Hypothalamus (tissue), 51 donors: ENCODE results near the gene ST6GALNAC5.

Experiments
- DNase-seq, 51 donors: peaks; one replicate each; lab custom pipeline; 2025; lab: John Stamatoyannopoulos, UW

Gene ST6GALNAC5

GRCh38 chr1:76998582-76999223 is 131.4 kb downstream of the ST6GALNAC5 start:
- no peak for DNase-seq

- DNase-seq, result no peak
Observed at GRCh38 chr1:77007675-77008074, 140.4 kb downstream of the ST6GALNAC5 start.

- no peak for DNase-seq
Observed at GRCh38 chr1:77010937-77011336, 143.7 kb downstream of the ST6GALNAC5 start.

DNA sequence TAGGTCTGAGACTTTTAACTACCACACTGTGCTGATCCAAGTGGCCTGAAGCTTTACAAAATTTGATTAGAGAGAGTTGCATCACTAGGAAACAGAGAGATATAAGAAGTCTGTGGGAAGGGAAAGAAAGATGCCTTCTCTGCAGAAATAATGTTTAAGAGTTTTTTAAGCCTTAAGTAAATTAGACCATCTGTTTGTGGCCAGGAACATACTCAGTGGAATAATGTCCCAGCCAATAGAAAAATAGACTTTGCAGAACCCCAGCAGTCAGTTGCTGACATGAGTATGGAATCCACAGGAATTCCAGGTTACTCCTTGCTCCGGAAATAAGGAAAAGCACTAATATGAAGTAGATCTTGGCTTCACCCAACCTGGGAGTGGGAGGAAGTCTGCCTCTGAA is 144.8 kb downstream of the ST6GALNAC5 start:
- DNase-seq, result no peak

- DNase-seq, result no peak
Observed at GRCh38 chr1:77014073-77014788, 147.0 kb downstream of the ST6GALNAC5 start.

DNA sequence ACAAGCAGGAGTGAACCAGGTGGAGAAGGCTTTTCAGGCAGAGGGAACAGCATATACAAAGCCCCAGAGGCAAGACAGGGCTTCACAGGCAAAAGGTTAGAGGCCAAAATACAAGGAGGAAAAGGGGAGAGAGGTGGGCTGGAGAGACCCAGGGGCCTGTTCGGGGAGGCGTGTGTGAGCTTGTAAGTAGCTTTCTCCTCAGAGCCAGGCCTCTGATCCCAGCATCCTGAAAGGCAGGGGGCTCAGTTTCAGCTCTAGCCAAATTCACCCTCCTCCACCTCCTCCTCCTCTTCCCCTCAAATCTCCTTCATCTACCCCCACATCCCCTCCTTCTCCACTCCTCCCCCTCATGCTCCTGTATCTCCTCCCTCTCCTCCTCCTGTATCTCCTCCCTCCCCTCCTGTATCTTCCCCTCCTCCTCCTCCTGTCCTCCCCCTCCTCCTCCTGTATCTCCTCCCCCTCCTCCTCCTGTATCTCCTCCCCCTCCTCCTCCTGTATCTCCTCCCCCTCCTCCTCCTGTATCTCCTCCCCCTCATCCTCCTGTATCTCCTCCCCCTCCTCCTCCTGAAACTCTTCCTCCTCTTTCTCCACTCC is 148.6 kb downstream of the ST6GALNAC5 start:
- DNase-seq, result no peak

- no peak for DNase-seq
Observed at GRCh38 chr1:77016386-77016985, 149.2 kb downstream of the ST6GALNAC5 start.

DNA sequence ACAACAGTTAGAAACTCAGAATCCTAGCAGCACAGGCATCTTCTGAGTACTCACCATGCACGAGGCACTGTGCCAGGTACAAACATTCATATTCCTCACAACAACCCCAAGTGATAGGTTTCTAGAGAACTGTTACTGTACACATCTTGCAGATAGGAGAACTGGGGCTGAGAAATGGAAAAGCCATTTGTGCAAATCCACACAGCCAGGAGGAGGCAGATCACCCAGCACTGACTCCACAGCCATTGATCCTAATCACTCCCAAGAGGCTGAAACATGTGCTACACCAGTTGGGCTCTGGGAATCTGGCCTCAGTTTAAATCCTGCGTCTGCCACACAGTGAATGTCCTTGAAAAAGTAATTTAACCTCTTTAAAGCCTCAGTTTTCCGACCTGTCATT is 151.0 kb downstream of the ST6GALNAC5 start:
- peak in 1 of 51 donors; percentile 20 for DNase-seq

DNA sequence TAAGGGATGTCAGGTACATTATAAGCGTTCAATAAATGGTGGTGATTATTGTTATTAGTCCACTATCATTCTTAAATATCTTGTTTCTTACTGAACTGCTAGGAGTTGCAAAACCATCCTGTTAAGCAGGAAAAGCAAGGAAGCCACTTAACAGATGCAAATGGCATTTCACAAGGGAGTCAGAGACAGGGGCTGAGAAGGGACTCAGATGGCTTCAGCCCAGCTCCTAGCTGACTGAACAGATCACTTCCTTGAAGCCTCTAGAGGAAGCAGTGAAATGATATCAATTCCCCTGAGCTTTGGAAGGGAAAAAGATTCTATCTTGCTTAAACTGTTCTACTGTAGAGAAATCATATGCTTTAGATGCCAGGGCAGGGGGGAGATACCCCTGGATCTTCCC is 151.5 kb downstream of the ST6GALNAC5 start:
- no peak for DNase-seq

- no peak for DNase-seq
Observed at GRCh38 chr1:77021732-77022131, 154.5 kb downstream of the ST6GALNAC5 start.

GRCh38 chr1:77024500-77024899 is 157.2 kb downstream of the ST6GALNAC5 start:
- no peak for DNase-seq

DNA sequence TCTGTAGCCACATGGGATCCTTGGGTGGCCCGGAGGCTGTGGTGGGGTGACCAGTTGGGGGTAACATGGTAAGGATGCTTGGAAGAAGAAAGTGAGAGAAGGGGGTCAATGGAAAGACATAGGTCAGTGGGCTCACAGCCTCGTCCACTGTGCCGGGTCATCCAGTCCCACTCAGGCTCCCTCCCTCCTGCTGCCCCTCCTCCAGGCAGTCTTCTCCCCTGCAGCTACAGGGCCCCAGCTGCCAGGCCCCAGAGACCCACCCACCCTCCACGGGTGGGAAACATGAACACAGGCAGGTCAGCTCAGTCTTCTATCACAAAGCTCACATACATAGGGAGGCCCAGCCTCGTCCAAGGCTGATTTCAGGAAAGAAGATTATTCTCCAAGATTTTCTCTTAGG is 158.3 kb downstream of the ST6GALNAC5 start:
- DNase-seq, result no peak

DNA sequence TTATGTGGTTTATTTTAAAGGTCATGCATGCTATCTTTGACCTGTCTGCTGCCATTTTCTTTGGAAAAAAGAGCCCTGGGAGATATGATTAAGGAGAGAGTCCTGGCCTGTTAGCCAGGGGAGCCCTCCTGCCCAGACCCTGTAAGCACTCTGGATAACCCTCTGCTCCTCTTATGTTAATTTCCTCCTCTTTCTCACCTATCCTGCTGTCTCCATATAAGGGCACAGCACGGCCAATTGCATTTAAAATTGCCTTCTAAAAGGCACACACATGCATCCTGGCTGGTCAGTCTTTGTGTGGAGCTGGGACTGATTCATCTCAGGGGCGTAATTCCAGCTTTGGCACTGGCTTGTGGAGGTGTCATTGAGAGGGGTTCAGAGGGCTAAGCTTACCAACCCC is 158.9 kb downstream of the ST6GALNAC5 start:
- DNase-seq, result no peak

GRCh38 chr1:77026640-77027039 is 159.4 kb downstream of the ST6GALNAC5 start:
- no peak for DNase-seq

DNA sequence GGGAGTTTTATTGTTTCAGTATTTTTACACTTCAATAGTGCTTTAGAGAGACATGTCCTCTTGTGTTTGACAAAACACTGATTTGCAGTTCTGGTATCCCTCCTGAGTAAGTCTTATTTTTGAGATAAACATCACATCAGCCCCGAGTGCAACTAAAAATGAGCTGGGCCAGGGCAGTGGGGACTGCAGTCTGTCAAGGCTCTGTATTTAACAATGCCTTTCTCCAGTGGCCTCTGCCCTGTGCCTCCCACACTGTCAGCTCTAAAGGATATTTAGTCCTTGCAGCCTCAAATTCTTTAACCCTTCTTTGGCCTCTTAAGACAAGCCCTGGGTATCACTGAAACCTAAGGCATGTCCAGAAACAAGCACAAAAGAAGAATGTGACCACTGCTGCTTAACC is 160.6 kb downstream of the ST6GALNAC5 start:
- DNase-seq, result no peak

GRCh38 chr1:77030401-77031105 is 163.3 kb downstream of the ST6GALNAC5 start:
- no peak for DNase-seq

DNA sequence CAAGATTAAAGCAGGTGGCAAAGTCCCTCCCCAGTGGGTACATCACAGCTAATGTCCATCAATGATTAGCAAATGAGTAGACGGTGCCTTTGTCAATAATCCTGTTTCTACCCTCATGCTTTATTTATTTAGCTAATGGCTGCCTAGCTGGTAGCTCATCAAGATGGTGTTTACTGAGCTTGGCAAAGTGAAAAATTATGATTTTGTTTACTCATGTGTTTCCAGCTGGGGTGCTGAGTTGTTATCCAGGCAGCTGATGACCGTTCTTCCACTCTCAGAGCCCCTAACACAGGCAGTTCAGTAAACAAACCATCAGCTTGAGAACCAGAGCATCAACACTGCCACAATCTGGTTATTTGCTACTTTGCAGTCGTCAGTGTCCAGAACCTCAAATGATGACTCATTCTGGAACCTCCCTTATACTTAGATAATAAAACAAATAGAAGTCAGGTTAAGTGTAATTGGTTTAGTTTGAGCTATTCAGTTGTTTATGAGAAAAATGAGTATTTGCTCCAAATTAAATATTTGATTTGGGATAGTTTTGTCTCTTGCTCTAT is 163.9 kb downstream of the ST6GALNAC5 start:
- DNase-seq, result no peak

DNA sequence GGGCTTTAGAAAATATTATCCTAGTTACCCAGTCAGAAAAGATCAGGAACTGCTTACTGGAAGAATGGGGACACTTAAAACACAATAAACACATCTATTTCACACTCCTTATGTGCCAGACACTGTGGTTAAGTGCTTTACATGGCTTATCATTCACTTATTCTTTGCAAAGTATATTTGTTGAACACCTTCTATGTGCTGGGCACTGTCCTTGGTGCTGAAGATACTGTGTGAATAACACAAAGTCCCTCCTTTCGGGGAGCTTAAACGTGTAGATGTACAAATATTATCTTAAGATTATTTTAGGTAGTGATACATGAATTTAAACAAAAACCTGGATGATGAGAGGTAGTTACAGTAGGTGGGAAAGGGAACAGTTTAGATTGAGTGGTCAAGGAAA is 169.3 kb downstream of the ST6GALNAC5 start:
- DNase-seq, result no peak

- DNase-seq, result no peak
Observed at GRCh38 chr1:77037038-77037437, 169.8 kb downstream of the ST6GALNAC5 start.

DNA sequence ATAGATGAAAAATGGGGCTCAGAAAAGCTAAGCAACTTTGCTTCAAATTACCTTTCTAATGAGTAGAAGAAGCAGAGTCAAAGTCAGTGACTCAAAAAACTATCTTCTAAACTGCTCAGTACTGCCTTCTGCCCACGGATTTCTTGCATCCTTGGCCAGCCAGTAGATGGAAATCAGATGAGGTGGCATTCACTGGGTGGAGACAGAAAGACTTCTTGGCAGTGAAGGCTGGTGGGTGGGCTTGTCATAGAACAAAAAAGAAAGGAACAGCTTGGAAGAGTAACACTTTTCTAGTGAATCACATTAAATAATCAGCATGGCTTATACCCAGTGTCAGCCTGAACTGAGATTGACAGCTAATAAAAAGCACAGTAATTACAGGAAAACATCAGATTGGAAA is 170.7 kb downstream of the ST6GALNAC5 start:
- DNase-seq, result peak in 3 of 51 donors; percentile 4 to 34 (median 21)

- DNase-seq, result no peak
Observed at GRCh38 chr1:77039111-77039510, 171.8 kb downstream of the ST6GALNAC5 start.
